B cell (primary cell): Measurements from ENCODE around the gene MUC5AC. TPM values are rescaled to one million over a fixed set of nuclear protein-coding genes. Genes with fewer than 3 reads are reported as not detected.

Experiments used
- ATAC-seq: fragments of 200-7000 bp; cut with Tn5 transposase; one replicate; pipeline ENCODE4 v1.10.0; 2021; ENCODE audit warnings: low read depth, mild to moderate bottlenecking, moderate number of reproducible peaks, moderate library complexity
- CTCF ChIA-PET: fragments of 350-600 bp; sonication (Branson Sonifier 250); formaldehyde crosslinking; loops from one replicate; lab custom pipeline; 2021; ENCODE audit warnings: antibody characterized with exemption, inconsistent platforms; lab: Charles Lee
- POLR2A ChIA-PET: fragments of 350-600 bp; sonication (Branson Sonifier 250); formaldehyde crosslinking; loops from one replicate; lab custom pipeline; 2021; ENCODE audit warnings: antibody characterized with exemption; lab: Charles Lee
- DNase-seq: peaks from one replicate; pipeline ENCODE4 v3.0.0; 2013
- H2AFZ ChIP-seq: 2 replicates; pipeline ENCODE4 v1.6.1; 2012; ENCODE audit warnings: mild to moderate bottlenecking, low read depth, low read length; ENCODE audit not compliant: insufficient read depth, poor library complexity, severe bottlenecking
- H3K27ac ChIP-seq, 2 donors: 1 replicate in 1 of 2; 2 replicates in 1 of 2; pipeline ENCODE4 v1.5.1; 2012 to 2013; ENCODE audit warnings: low read length in 2 of 2, mild to moderate bottlenecking in 2 of 2, moderate library complexity in 1 of 2
- H3K27me3 ChIP-seq, 4 experiments: fragments of 200-600 bp in 1 of 4; sonication (generic) in 1 of 4; replicated peaks in 1 of 4; 1 replicate in 2 of 4; 2 replicates in 2 of 4; pipeline versions ENCODE4 v1.6.1 to v1.7.0; 2013 to 2016; ENCODE audit warnings: low read length in 3 of 4, mild to moderate bottlenecking in 2 of 4, mixed read lengths in 1 of 4, moderate library complexity in 1 of 4; ENCODE audit not compliant: insufficient read depth in 4 of 4, control insufficient read depth in 3 of 4; ENCODE audit errors: control extremely low read depth in 1 of 4
- H3K36me3 ChIP-seq, 2 experiments: replicated peaks in 1 of 2; 1 replicate in 1 of 2; 2 replicates in 1 of 2; pipeline versions ENCODE4 v1.6.1 to v1.7.1; 2013; ENCODE audit warnings: low read length in 1 of 2; ENCODE audit not compliant: insufficient read depth in 2 of 2, control insufficient read depth in 1 of 2; ENCODE audit errors: control extremely low read depth in 1 of 2, extremely low read depth in 1 of 2
- H3K4me1 ChIP-seq, 2 donors: fragments of 200-600 bp in 1 of 2; sonication (generic) in 1 of 2; 1 replicate in 1 of 2; 2 replicates in 1 of 2; pipeline versions ENCODE4 v1.5.1 to v1.6.1; 2013 to 2017; ENCODE audit warnings: low read length in 2 of 2; ENCODE audit not compliant: control insufficient read depth in 2 of 2, insufficient read depth in 2 of 2
- H3K4me2 ChIP-seq: replicated peaks from 2 replicates; pipeline ENCODE3; 2012; ENCODE audit warnings: mild to moderate bottlenecking, low read depth, low read length; ENCODE audit not compliant: poor library complexity, severe bottlenecking
- H3K4me3 ChIP-seq, 5 experiments: fragments of 200-600 bp in 1 of 5; sonication (generic) in 1 of 5; 1 replicate in 3 of 5; 2 replicates in 2 of 5; pipeline versions ENCODE4 v1.5.1 to v1.7.0; 2011 to 2016; ENCODE audit warnings: low read length in 4 of 5, mild to moderate bottlenecking in 4 of 5, low read depth in 2 of 5, control low read depth in 1 of 5, moderate library complexity in 1 of 5; ENCODE audit not compliant: insufficient read depth in 1 of 5; ENCODE audit errors: control extremely low read depth in 1 of 5, extremely low read depth in 1 of 5
- H3K79me2 ChIP-seq: fragments of 200-600 bp; sonication (generic); one replicate; pipeline ENCODE4 v1.6.0; 2016; ENCODE audit warnings: low read length; ENCODE audit not compliant: control insufficient read depth, insufficient read depth
- H3K9ac ChIP-seq: fragments of 200-600 bp; sonication (generic); 2 replicates; pipeline ENCODE4 v1.6.1; 2017; ENCODE audit warnings: mild to moderate bottlenecking, low read length, moderate library complexity
- H3K9me3 ChIP-seq, 3 donors: one replicate each; pipeline versions ENCODE4 v1.6.1 to v1.7.1; 2013; ENCODE audit warnings: low read length in 2 of 3; ENCODE audit not compliant: control insufficient read depth in 2 of 3, insufficient read depth in 1 of 3; ENCODE audit errors: control extremely low read depth in 1 of 3
- H4K20me1 ChIP-seq: 2 replicates; pipeline ENCODE4 v1.6.0; 2012; ENCODE audit warnings: mild to moderate bottlenecking, low read length; ENCODE audit not compliant: insufficient read depth, control insufficient read depth, poor library complexity, severe bottlenecking
- H3K27ac Mint-ChIP-seq: one replicate; pipeline ENCODE4 v1.8.0; 2021; ENCODE audit warnings: mixed read lengths
- H3K27me3 Mint-ChIP-seq: one replicate; pipeline ENCODE4 v1.8.0; 2021; ENCODE audit warnings: mixed read lengths
- H3K4me1 Mint-ChIP-seq: one replicate; pipeline ENCODE4 v1.8.0; 2021; ENCODE audit warnings: mixed read lengths
- H3K4me3 Mint-ChIP-seq: one replicate; pipeline ENCODE4 v1.8.0; 2021; ENCODE audit warnings: mixed read lengths
- H3K9me3 Mint-ChIP-seq: one replicate; pipeline ENCODE4 v1.8.0; 2022; ENCODE audit warnings: mixed read lengths; ENCODE audit not compliant: insufficient read depth
- EZH2 ChIP-seq: IDR thresholded peaks from 2 replicates; pipeline ENCODE4 v1.6.1; 2012; ENCODE audit warnings: borderline replicate concordance, low read depth, mild to moderate bottlenecking, moderate library complexity, low read length; ENCODE audit not compliant: insufficient read depth, poor library complexity, severe bottlenecking
- WGBS: methylation state at CpG from one replicate; pipeline ENCODE4 v1.1.5; 2013; ENCODE audit warnings: missing lambda C conversion rate; ENCODE audit not compliant: insufficient coverage; 5-methylcytosine and 5-hydroxymethylcytosine counted together
- intact Hi-C: fragments of 100-400 bp; cut with micrococcal nuclease; formaldehyde crosslinking; loops from one replicate; pipeline ENCODE4 v1.10.0; 2022
- polyA plus RNA-seq: library from polyadenylated mRNA; depleted of rRNA; stranded (reverse); fragments of >200 nt; gene quantifications from 2 replicates; pipeline ENCODE4 v1.2.3, GENCODE V29; 2012
- total RNA-seq, 2 donors: library from RNA; stranded (reverse); fragments of 120-200 nt in 1 of 2; gene quantifications; 1 replicate in 1 of 2; 2 replicates in 1 of 2; pipeline versions ENCODE4 v1.2.3 to v1.2.4, GENCODE V29; 2013 to 2022
- TF ChIP-seq, protein P1 (sequence below): fragments of 200-600 bp; IDR thresholded peaks from one replicate; pipeline ENCODE4 v1.8.0; 2022; ENCODE audit warnings: antibody characterized with exemption, mild to moderate bottlenecking

MUC5AC gene
- total and polyA plus RNA-seq, 2 donors (not counting 1 experiment from before 2014, with no cell fraction given) = not detected

DNA sequence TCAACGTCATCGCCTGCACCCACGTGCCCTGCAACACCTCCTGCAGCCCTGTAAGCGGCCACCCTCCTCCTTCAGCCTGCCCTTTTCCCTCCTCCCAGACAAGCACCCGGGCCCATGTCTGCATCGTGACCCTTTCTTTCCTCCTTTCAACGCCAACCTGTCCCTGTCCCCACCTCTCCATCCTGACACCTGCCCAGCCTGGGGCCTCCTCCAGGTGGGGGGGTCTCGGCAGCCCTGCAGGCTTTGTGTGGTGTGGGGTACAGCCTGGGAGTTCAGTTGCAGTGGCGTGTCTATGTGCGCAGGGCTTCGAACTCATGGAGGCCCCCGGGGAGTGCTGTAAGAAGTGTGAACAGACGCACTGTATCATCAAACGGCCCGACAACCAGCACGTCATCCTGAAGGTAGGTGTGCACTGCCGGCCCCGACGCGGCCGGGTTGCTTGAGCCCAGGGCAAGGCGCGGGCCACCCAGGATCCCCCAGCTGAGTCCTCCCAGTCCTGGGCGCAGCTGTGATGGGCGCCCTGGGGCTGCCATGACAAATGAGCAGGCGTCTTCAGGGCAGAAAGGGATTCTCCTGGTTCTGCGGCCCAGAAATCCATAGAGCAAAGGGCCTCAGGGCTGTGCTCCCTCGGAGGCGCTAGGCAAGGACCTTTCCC, 49.4 kb upstream of the MUC5AC start:
- no peak overlapping the region for H3K4me3 Mint-ChIP-seq

More for the DNA sequence above, 49.4 kb upstream of the MUC5AC start:
- Mint-ChIP-seq H3K4me1 (no peaks in the 10 kb centered on the region), H3K27ac (no peak overlapping the region), H3K27me3 (no peaks in the 10 kb centered on the region), H3K9me3 (no peaks in the 10 kb centered on the region)
- Histone ChIP-seq H3K4me2 (no peak overlapping the region), H3K4me1 (no peaks in the 10 kb centered on the region), H2AFZ (no peak overlapping the region), H3K27me3 (peaks cover 0 to 5% (median 0%) of the 10 kb centered on the region in 4 experiments), H3K36me3 (no peaks in the 10 kb centered on the region), H3K4me3 (no peak overlapping the region), H3K9me3 (peaks cover 0 to 8% (median 0%) of the 10 kb centered on the region in 3 donors), H4K20me1 (no peaks in the 10 kb centered on the region), H3K27ac (no peak overlapping the region), H3K9ac (no peak overlapping the region), H3K79me2 (no peaks in the 10 kb centered on the region)
- POLR2A ChIA-PET = no interaction called here
- TF ChIP-seq EZH2 = no peak
- TF ChIP-seq, protein P1, sequence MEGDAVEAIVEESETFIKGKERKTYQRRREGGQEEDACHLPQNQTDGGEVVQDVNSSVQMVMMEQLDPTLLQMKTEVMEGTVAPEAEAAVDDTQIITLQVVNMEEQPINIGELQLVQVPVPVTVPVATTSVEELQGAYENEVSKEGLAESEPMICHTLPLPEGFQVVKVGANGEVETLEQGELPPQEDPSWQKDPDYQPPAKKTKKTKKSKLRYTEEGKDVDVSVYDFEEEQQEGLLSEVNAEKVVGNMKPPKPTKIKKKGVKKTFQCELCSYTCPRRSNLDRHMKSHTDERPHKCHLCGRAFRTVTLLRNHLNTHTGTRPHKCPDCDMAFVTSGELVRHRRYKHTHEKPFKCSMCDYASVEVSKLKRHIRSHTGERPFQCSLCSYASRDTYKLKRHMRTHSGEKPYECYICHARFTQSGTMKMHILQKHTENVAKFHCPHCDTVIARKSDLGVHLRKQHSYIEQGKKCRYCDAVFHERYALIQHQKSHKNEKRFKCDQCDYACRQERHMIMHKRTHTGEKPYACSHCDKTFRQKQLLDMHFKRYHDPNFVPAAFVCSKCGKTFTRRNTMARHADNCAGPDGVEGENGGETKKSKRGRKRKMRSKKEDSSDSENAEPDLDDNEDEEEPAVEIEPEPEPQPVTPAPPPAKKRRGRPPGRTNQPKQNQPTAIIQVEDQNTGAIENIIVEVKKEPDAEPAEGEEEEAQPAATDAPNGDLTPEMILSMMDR = no peak
- intact Hi-C loops = no loop called here
- DNase-seq (no peak), ATAC-seq (no peak)
- CTCF ChIA-PET = no interaction called here
- 91% methylated on average over 26 of the region's 29 CpGs for WGBS
